ENCODE results near the gene PRUNE2.
"Not testable (repeated sequence)": the region's sequence is repeated elsewhere in the genome, so short reads cannot be mapped to it uniquely, and the experiment has no call there.

The PRUNE2 gene

GRCh38 chr9:76600007-76600615 lies 305.8 kb downstream of the PRUNE2 start:
- Histone ChIP-seq H3K9me3 (no peaks in the 10 kb centered on the region), H3K4me1 (no peaks in the 10 kb centered on the region), H3K4me3 (ENCODE audit: low read depth, low read length) (no peak overlapping the region), H3K27me3 (no peaks in the 10 kb centered on the region), H3K36me3 (no peaks in the 10 kb centered on the region)
- TF ChIP-seq CTCF (IDR thresholded peaks at IDR 0.05; ENCODE audit: low read depth, low read length), result no peak
- no peak for DNase-seq

GRCh38 chr9:76598981-76599380 lies 306.9 kb downstream of the PRUNE2 start:
- Histone ChIP-seq H3K4me1 (no peaks in the 10 kb centered on the region), H3K9me3 (no peaks in the 10 kb centered on the region), H3K4me3 (ENCODE audit: low read depth, low read length) (no peak overlapping the region), H3K27me3 (no peaks in the 10 kb centered on the region), H3K36me3 (no peaks in the 10 kb centered on the region)
- no peak for TF ChIP-seq CTCF (IDR thresholded peaks at IDR 0.05; ENCODE audit: low read depth, low read length)
- DNase-seq, result no peak

GRCh38 chr9:76595645-76596044 lies 310.3 kb downstream of the PRUNE2 start:
- DNase-seq, result no peak
- no peaks in the 10 kb centered on the region for H3K9me3 ChIP-seq
- no peak for TF ChIP-seq CTCF (IDR thresholded peaks at IDR 0.05; ENCODE audit: low read depth, low read length)
- no peak overlapping the region for H3K4me3 ChIP-seq (ENCODE audit: low read depth, low read length)
- no peaks in the 10 kb centered on the region for H3K4me1 ChIP-seq
- no peaks in the 10 kb centered on the region for H3K27me3 ChIP-seq
- H3K36me3 ChIP-seq, result no peaks in the 10 kb centered on the region

GRCh38 chr9:76594764-76595424 lies 311.0 kb downstream of the PRUNE2 start:
- Histone ChIP-seq H3K9me3 (no peaks in the 10 kb centered on the region), H3K4me3 (ENCODE audit: low read depth, low read length) (no peak overlapping the region), H3K36me3 (no peaks in the 10 kb centered on the region), H3K4me1 (no peaks in the 10 kb centered on the region), H3K27me3 (no peaks in the 10 kb centered on the region)
- no peak for DNase-seq
- no peak for TF ChIP-seq CTCF (IDR thresholded peaks at IDR 0.05; ENCODE audit: low read depth, low read length)

- H3K4me1 ChIP-seq; H3K36me3 ChIP-seq; DNase-seq; H3K4me3 ChIP-seq (ENCODE audit: low read depth, low read length); H3K27me3 ChIP-seq; H3K9me3 ChIP-seq: not testable (repeated sequence)
These were observed 311.8 kb downstream of the PRUNE2 start for GRCh38 chr9:76593961-76594735.

GRCh38 chr9:76592974-76593347 lies 313.0 kb downstream of the PRUNE2 start:
- Histone ChIP-seq H3K36me3 (no peaks in the 10 kb centered on the region), H3K9me3 (no peaks in the 10 kb centered on the region), H3K4me1 (no peaks in the 10 kb centered on the region), H3K27me3 (no peaks in the 10 kb centered on the region), H3K4me3 (ENCODE audit: low read depth, low read length) (no peak overlapping the region)
- no peak for TF ChIP-seq CTCF (IDR thresholded peaks at IDR 0.05; ENCODE audit: low read depth, low read length)
- DNase-seq, result no peak

Data from BE2C (cell line).